Endothelial cell of umbilical vein (primary cell): ENCODE results near the gene TSPAN15. TPM values are rescaled to one million over a fixed set of nuclear protein-coding genes. Genes with fewer than 3 reads are reported as not detected.

ENCODE experiments used
- BruUV-seq: library from RNA; stranded (reverse); fragments of 400-500 nt; replicated peaks from 2 replicates; lab custom pipeline; 2021; lab: Mats Ljungman, UMichigan
- CTCF ChIA-PET: fragments of 300-600, 350-600 bp; sonication (Branson Sonifier 250); formaldehyde crosslinking; loops from one replicate; lab custom pipeline; 2021; ENCODE audit warnings: antibody characterized with exemption, inconsistent platforms; lab: Charles Lee
- POLR2A ChIA-PET: fragments of 300-600, 350-600 bp; sonication (Branson Sonifier 250); formaldehyde crosslinking; loops from one replicate; lab custom pipeline; 2021; ENCODE audit warnings: antibody characterized with exemption, inconsistent platforms; lab: Charles Lee
- DNase-seq: peaks from one replicate; pipeline ENCODE4 v3.0.0-alpha.2; 2011; ENCODE audit warnings: low read depth, low spot score
- FAIRE-seq: peaks from 2 replicates; lab custom pipeline; 2011; peaks lifted over from hg19 to GRCh38; lab: Jason Lieb, UNC
- H2AFZ ChIP-seq: 2 replicates; pipeline ENCODE4 v1.6.0; 2012; ENCODE audit warnings: low read depth, low read length, control low read depth, inconsistent platforms
- H3K27ac ChIP-seq: 2 replicates; pipeline ENCODE4 v1.5.1; 2011; ENCODE audit warnings: low read depth, mild to moderate bottlenecking, control low read depth, low read length, moderate library complexity; ENCODE audit not compliant: insufficient read depth
- H3K27me3 ChIP-seq, 2 experiments: 2 replicates each; pipeline versions ENCODE4 v1.6.0 to v1.6.1; 2011; ENCODE audit warnings: low read length in 2 of 2, mixed read lengths in 1 of 2; ENCODE audit not compliant: control insufficient read depth in 2 of 2, insufficient read depth in 2 of 2
- H3K36me3 ChIP-seq, 2 experiments: 2 replicates in 1 of 2; 3 replicates in 1 of 2; pipeline ENCODE4 v1.5.1; 2011; ENCODE audit warnings: low read length in 2 of 2, mild to moderate bottlenecking in 1 of 2, moderate library complexity in 1 of 2; ENCODE audit not compliant: control insufficient read depth in 2 of 2, insufficient read depth in 2 of 2; ENCODE audit errors: extremely low read depth in 1 of 2
- H3K4me1 ChIP-seq: 3 replicates; pipeline ENCODE4 v1.5.1; 2011; ENCODE audit warnings: mild to moderate bottlenecking, low read length; ENCODE audit not compliant: control insufficient read depth, insufficient read depth; ENCODE audit errors: extremely low read depth
- H3K4me2 ChIP-seq: 2 replicates; pipeline ENCODE4 v1.6.1; 2011; ENCODE audit warnings: low read length, control low read depth, mixed read lengths; ENCODE audit not compliant: insufficient read depth
- H3K4me3 ChIP-seq, 3 experiments: fragments of 200-600 bp in 1 of 3; sonication (generic), shearing (Covaris generic) in 1 of 3; replicated peaks in 1 of 3; 2 replicates each; pipeline ENCODE4 v1.5.1; 2011 to 2016; ENCODE audit warnings: control low read depth in 3 of 3, low read length in 3 of 3, mild to moderate bottlenecking in 2 of 3, inconsistent platforms in 1 of 3, low read depth in 1 of 3, moderate library complexity in 1 of 3; ENCODE audit not compliant: insufficient read depth in 1 of 3
- H3K79me2 ChIP-seq: 2 replicates; pipeline ENCODE4 v1.6.0; 2012; ENCODE audit warnings: low read length, inconsistent platforms; ENCODE audit not compliant: control insufficient read depth, insufficient read depth
- H3K9ac ChIP-seq: replicated peaks from 2 replicates; pipeline ENCODE3; 2011; ENCODE audit warnings: low read length, control low read depth; ENCODE audit not compliant: insufficient read depth; ENCODE audit errors: extremely low read depth
- H3K9me1 ChIP-seq: replicated peaks from 3 replicates; pipeline ENCODE4 v1.6.0; 2011; ENCODE audit warnings: mild to moderate bottlenecking, low read length; ENCODE audit not compliant: control insufficient read depth, insufficient read depth; ENCODE audit errors: extremely low read depth
- H3K9me3 ChIP-seq: replicated peaks from 2 replicates; pipeline ENCODE4 v1.5.1; 2012; ENCODE audit warnings: low read length, inconsistent platforms; ENCODE audit not compliant: control insufficient read depth, insufficient read depth
- H4K20me1 ChIP-seq: replicated peaks from 2 replicates; pipeline ENCODE3; 2011; ENCODE audit warnings: mild to moderate bottlenecking, low read length; ENCODE audit not compliant: control insufficient read depth, insufficient read depth; ENCODE audit errors: extremely low read depth
- EZH2 ChIP-seq: IDR thresholded peaks from 2 replicates; pipeline ENCODE4 v1.6.1; 2012; ENCODE audit warnings: borderline replicate concordance, low read depth, mild to moderate bottlenecking, moderate library complexity, low read length, inconsistent platforms; ENCODE audit not compliant: severe bottlenecking
- FOS ChIP-seq: IDR thresholded peaks from 2 replicates; pipeline ENCODE4 v1.6.1; 2011; ENCODE audit warnings: mild to moderate bottlenecking, low read length, moderate library complexity, borderline replicate concordance; ENCODE audit not compliant: insufficient read depth
- GATA2 ChIP-seq: IDR thresholded peaks from 2 replicates; pipeline ENCODE4 v1.7.0; 2011; ENCODE audit warnings: low read depth, mild to moderate bottlenecking, moderate library complexity, mixed read lengths, low read length; ENCODE audit not compliant: insufficient read length, insufficient read depth
- JUN ChIP-seq: IDR thresholded peaks from 2 replicates; pipeline ENCODE4 v1.6.1; 2011; ENCODE audit warnings: borderline replicate concordance, low read depth; ENCODE audit not compliant: insufficient read length, insufficient read depth
- MYC ChIP-seq: IDR thresholded peaks from one replicate; pipeline ENCODE4 v1.6.1; 2011; ENCODE audit warnings: mild to moderate bottlenecking, low read depth, low read length
- POLR2A ChIP-seq: IDR thresholded peaks from 2 replicates; pipeline ENCODE4 v1.6.1; 2012; ENCODE audit warnings: low read depth, mild to moderate bottlenecking, control low read depth, low read length
- POLR2AphosphoS5 ChIP-seq: IDR thresholded peaks from 2 replicates; pipeline ENCODE4 v1.6.1; 2012; ENCODE audit warnings: low read depth, mild to moderate bottlenecking, control low read depth, low read length, moderate library complexity; ENCODE audit not compliant: insufficient read depth
- dilution Hi-C: fragments of 300-500 bp; cut with MboI; formaldehyde crosslinking; loops from one replicate; pipeline ENCODE4 v1.15.0; 2019; ENCODE audit warnings: low sequenced_read_pairs; ENCODE audit not compliant: extremely low pct_ligation_motif_present
- intact Hi-C: fragments of 100-400 bp; cut with micrococcal nuclease; formaldehyde crosslinking; loops from one replicate; pipeline ENCODE4 v1.10.0; 2022
- polyA plus RNA-seq, 4 experiments: library from polyadenylated mRNA; depleted of rRNA in 3 of 4; stranded (reverse) in 3 of 4; unstranded in 1 of 4; fragments of >200 nt; gene quantifications; 2 replicates each; pipeline versions ENCODE4 v1.2.1 to v1.2.3, GENCODE V29; 2011 to 2012; ENCODE audit warnings: missing spikeins in 1 of 4
- total RNA-seq: library from RNA; stranded (reverse); gene quantifications from 2 replicates; pipeline ENCODE4 v1.2.3, GENCODE V29; 2021
- TF ChIP-seq, protein P1 (sequence below): IDR thresholded peaks from 2 replicates; pipeline ENCODE4 v1.6.1; 2011; ENCODE audit not compliant: insufficient read depth, insufficient read length
- TF ChIP-seq, protein P2 (sequence below), 2 donors: IDR thresholded peaks; 1 replicate in 1 of 2; 2 replicates in 1 of 2; pipeline ENCODE4 v1.5.1; 2011; ENCODE audit warnings: low read length in 2 of 2, mild to moderate bottlenecking in 2 of 2, moderate library complexity in 2 of 2, control low read depth in 1 of 2, inconsistent platforms in 1 of 2, low read depth in 1 of 2; ENCODE audit not compliant: insufficient read depth in 1 of 2; ENCODE audit errors: extremely low read depth in 1 of 2

The TSPAN15 gene
- total and polyA plus RNA-seq, 2 donors (not counting 3 experiments of a cell fraction or from before 2014, with no cell fraction given) = 78.4 to 189 TPM

DNA sequence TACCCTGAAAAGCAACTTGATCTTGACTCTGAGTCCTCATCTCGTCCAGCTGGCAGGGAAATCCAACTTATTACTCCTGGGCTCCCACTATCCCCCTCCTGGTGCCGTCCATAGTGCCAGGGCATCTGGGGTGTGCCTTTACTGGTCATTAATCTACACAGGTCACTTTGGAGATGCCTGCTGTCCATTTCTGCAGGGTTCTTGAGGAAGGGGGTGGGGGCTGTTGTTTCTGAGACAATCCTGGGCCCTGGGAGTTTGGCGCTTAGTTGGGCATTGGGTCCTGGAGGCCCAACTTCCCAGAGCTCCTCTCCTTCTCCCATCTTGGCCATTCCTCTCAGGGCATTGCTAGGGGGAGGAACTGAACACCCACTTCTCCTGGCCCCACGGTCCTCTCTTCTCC lies 28.6 kb upstream of the TSPAN15 start:
- Histone ChIP-seq H3K79me2 (no peaks in the 10 kb centered on the region), H3K4me1 (no peaks in the 10 kb centered on the region), H4K20me1 (no peaks in the 10 kb centered on the region), H3K27me3 (peaks cover 0 to 1% of the 10 kb centered on the region in 2 experiments), H3K9me3 (no peaks in the 10 kb centered on the region), H3K27ac (no peak overlapping the region), H3K9ac (no peak overlapping the region), H3K36me3 (no peaks in the 10 kb centered on the region), H3K4me3 (no peak overlapping the region), H3K4me2 (no peak overlapping the region), H2AFZ (no peak overlapping the region), H3K9me1 (no peaks in the 10 kb centered on the region)
- TF ChIP-seq MYC = no peak
- TF ChIP-seq POLR2AphosphoS5 = no peak
- TF ChIP-seq EZH2 = no peak
- TF ChIP-seq JUN = no peak
- TF ChIP-seq, protein P1, sequence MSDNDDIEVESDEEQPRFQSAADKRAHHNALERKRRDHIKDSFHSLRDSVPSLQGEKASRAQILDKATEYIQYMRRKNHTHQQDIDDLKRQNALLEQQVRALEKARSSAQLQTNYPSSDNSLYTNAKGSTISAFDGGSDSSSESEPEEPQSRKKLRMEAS = no peak
- no peak for TF ChIP-seq POLR2A
- TF ChIP-seq GATA2 = no peak
- no peak for TF ChIP-seq FOS
- TF ChIP-seq, protein P2, sequence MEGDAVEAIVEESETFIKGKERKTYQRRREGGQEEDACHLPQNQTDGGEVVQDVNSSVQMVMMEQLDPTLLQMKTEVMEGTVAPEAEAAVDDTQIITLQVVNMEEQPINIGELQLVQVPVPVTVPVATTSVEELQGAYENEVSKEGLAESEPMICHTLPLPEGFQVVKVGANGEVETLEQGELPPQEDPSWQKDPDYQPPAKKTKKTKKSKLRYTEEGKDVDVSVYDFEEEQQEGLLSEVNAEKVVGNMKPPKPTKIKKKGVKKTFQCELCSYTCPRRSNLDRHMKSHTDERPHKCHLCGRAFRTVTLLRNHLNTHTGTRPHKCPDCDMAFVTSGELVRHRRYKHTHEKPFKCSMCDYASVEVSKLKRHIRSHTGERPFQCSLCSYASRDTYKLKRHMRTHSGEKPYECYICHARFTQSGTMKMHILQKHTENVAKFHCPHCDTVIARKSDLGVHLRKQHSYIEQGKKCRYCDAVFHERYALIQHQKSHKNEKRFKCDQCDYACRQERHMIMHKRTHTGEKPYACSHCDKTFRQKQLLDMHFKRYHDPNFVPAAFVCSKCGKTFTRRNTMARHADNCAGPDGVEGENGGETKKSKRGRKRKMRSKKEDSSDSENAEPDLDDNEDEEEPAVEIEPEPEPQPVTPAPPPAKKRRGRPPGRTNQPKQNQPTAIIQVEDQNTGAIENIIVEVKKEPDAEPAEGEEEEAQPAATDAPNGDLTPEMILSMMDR (IDR thresholded peaks at IDR 0.05; ENCODE audit: extremely low read depth in 1 of 2, insufficient read depth in 1 of 2, low read depth in 1 of 2, low read length in 2 of 2) = no peak
- ChIA-PET CTCF (interaction anchor here (1.0 to 2.2 kb wide), 3 partner anchors 14 to 85 kb away, joined by 3 to 10 read pairs (median 6); no protein-coding TSS in a partner anchor), POLR2A (no interaction called here)
- intact Hi-C loops = no loop called here
- BruUV-seq = no TSS peak
- DNase-seq (no peak), FAIRE-seq (no peak)
- dilution Hi-C loops = no loop called here
